Activated CD8-positive, alpha-beta memory T cell treated with anti-CD3 and anti-CD28 coated beads, Interleukin-2, amount 50 U/mL, for 24 hours (primary cell): ENCODE data around the gene TOGARAM2.

Source experiments
- DNase-seq: peaks from one replicate; pipeline ENCODE4 v3.0.0-alpha.2; 2020; ENCODE audit errors: extremely low read depth

TOGARAM2 gene

GRCh38 chr2:29017716-29018435, 36.8 kb downstream of the TOGARAM2 start:
- DNase-seq, result no peak

- no peak for DNase-seq
Measured at GRCh38 chr2:29021886-29022285, 40.8 kb downstream of the TOGARAM2 start.

- DNase-seq, result no peak
Measured at GRCh38 chr2:29022679-29023078, 41.6 kb downstream of the TOGARAM2 start.

GRCh38 chr2:29023188-29023587, 42.1 kb downstream of the TOGARAM2 start:
- no peak for DNase-seq

GRCh38 chr2:29024882-29025430, 43.9 kb downstream of the TOGARAM2 start:
- no peak for DNase-seq

- no peak for DNase-seq
Measured at GRCh38 chr2:29025711-29026110, 44.6 kb downstream of the TOGARAM2 start.

- DNase-seq, result no peak
Measured at GRCh38 chr2:29031046-29031445, 49.9 kb downstream of the TOGARAM2 start.

GRCh38 chr2:29032189-29032588, 51.1 kb downstream of the TOGARAM2 start:
- DNase-seq, result no peak

GRCh38 chr2:29033172-29033571, 52.1 kb downstream of the TOGARAM2 start:
- DNase-seq, result no peak

- DNase-seq, result no peak
Measured at GRCh38 chr2:29033656-29034055, 52.6 kb downstream of the TOGARAM2 start.

GRCh38 chr2:29035016-29035745, 54.1 kb downstream of the TOGARAM2 start:
- DNase-seq, result no peak

GRCh38 chr2:29039718-29040480, 58.8 kb downstream of the TOGARAM2 start:
- DNase-seq, result no peak

- no peak for DNase-seq
Measured at GRCh38 chr2:29040552-29040951, 59.5 kb downstream of the TOGARAM2 start.

GRCh38 chr2:29041161-29041660, 60.1 kb downstream of the TOGARAM2 start:
- no peak for DNase-seq

- no peak for DNase-seq
Measured at GRCh38 chr2:29042561-29043075, 61.5 kb downstream of the TOGARAM2 start.

GRCh38 chr2:29044459-29044858, 63.4 kb downstream of the TOGARAM2 start:
- no peak for DNase-seq

- no peak for DNase-seq
Measured at GRCh38 chr2:29046321-29046720, 65.2 kb downstream of the TOGARAM2 start.

GRCh38 chr2:29047083-29047845, 66.2 kb downstream of the TOGARAM2 start:
- no peak for DNase-seq

GRCh38 chr2:29050591-29050990, 69.5 kb downstream of the TOGARAM2 start:
- DNase-seq, result no peak

GRCh38 chr2:29051730-29052129, 70.6 kb downstream of the TOGARAM2 start:
- DNase-seq, result no peak

- DNase-seq, result no peak
Measured at GRCh38 chr2:29052807-29053206, 71.7 kb downstream of the TOGARAM2 start.
